Measurements from ENCODE around the gene HNRNPLL.

DNA sequence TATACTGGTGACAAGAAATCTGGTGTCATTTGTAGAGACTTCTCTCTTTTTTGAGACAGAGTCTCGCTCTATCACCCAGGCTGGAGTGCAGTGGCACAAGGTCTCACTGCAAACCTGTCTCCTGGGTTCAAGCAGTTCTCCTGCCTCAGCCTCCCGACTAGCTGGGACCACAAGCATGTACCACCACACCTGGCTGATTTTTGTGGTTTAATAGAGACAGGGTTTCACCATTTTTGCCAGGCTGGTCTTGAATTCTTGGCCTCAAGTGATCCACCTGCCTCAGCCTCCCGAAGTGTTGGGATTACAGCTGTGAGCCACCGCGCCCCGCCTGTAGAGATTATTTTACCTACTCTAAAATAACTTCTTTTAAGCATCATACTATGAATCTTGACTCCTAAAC lies 6.5 kb downstream of the HNRNPLL start:
- TF ChIP-seq, protein P1, sequence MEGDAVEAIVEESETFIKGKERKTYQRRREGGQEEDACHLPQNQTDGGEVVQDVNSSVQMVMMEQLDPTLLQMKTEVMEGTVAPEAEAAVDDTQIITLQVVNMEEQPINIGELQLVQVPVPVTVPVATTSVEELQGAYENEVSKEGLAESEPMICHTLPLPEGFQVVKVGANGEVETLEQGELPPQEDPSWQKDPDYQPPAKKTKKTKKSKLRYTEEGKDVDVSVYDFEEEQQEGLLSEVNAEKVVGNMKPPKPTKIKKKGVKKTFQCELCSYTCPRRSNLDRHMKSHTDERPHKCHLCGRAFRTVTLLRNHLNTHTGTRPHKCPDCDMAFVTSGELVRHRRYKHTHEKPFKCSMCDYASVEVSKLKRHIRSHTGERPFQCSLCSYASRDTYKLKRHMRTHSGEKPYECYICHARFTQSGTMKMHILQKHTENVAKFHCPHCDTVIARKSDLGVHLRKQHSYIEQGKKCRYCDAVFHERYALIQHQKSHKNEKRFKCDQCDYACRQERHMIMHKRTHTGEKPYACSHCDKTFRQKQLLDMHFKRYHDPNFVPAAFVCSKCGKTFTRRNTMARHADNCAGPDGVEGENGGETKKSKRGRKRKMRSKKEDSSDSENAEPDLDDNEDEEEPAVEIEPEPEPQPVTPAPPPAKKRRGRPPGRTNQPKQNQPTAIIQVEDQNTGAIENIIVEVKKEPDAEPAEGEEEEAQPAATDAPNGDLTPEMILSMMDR (conservative IDR thresholded peaks at IDR 0.05; ENCODE audit: low read length): no peak
- TF ChIP-seq EZH2phosphoT487 (IDR thresholded peaks at IDR 0.05; ENCODE audit: borderline replicate concordance): no peak

All from Loucy (cell line).